Colon (tissue), 2 donors: ENCODE measurements around the gene PIM2.
A peak's percentile ranks its signal among the peaks of the same experiment; 100 is the strongest.
"Not testable (repeated sequence)": the region's sequence is repeated elsewhere in the genome, so short reads cannot be mapped to it uniquely, and the experiment has no call there.

Source experiments
- FAIRE-seq: peaks from 2 replicates; lab custom pipeline; 2012; peaks lifted over from hg19 to GRCh38; lab: Jason Lieb, UNC
- donor health status: control.
- donor health status: control.

PIM2 gene

DNA sequence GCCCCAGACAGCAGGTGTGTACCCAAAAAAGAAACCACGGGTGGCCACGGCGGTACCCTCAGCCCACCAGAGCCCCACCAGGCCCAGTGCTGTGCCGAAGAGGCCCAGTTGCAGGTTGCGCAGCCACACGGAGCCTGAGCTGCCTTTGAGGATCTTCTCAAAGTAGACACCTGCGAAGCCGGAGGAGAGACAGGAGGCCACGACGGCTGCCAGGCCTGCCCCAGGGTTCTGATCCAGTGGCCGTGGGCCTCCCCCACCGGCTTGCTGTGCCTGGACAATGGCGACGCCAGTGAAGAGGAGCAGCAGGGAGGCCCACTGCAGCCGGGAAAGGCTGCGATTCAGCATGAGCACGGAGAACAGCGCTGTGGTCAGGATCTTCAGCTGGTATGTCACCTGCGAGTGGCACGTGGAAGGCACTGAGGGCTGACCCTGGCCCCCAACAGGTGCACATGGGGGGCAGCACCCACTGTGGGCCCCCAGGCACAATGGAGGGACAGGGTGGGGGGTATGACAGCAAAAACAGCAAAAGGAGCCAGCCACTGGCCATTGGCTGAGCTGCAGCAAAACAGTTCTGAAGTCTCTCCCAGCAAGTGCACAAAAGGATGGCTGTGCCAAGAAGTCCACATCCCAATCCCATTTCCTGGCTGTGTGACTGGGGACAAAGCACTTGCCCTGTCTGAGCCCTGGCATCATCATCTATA is 13.6 kb downstream of the PIM2 start:
- no peak for FAIRE-seq

DNA sequence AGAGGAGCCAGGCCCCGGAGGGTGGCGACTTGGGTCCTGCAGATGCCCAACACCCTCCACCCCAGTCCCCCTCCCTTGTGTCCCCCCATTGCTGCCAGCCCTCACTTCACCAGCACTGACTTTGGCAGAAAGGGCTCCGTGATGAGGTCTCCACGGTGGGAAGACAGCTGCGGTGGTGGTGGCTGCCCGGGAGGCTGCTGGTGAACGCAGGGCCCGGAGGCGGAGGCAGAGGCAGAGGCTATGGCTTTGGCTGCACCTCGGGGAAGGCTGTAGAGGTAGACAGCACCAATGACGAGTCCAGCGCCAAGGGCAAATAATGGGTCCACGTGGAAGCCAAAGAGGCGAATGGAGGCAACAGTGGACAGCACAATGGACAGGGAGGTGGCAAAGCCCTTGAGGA is 14.2 kb downstream of the PIM2 start:
- FAIRE-seq = no peak

DNA sequence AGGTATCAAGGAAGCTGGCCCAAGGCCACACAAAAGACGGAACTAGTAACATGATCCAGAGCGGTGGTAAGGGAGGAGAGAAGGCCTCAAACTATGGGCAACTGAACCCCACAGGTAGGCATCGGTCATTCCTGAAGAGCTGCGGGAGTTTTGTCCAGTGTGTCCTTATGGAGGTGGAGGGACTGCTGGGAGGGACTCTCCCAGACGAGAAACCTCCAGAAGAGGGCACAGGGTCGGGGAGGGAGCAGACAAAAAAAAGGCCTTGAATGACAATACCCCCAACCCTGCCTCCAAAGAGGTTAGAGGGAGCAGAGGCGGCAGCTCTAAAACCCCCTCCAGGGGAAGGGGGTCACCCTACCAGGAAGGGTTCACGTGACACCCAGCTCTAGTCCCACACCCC is 14.6 kb downstream of the PIM2 start:
- no peak for FAIRE-seq

DNA sequence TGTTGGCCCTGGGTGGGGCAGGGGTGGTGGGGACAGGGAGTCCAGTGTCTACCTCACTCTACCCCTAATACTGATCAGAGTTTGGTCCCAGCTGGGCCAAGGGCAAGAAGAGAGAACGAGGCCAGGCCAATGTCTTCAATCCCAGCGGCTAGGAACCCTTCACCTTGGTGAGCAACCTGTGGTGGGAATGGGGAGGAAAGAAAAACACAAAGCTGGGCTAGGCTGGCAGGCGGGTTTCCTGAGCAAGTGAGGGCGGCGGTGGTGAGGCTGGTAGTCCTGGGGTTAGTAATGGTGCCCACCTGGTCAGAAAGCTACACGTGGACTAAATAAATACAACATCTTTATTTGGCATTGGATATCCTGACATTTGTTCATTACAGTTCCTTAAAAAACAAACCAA is 15.5 kb downstream of the PIM2 start:
- FAIRE-seq = no peak

DNA sequence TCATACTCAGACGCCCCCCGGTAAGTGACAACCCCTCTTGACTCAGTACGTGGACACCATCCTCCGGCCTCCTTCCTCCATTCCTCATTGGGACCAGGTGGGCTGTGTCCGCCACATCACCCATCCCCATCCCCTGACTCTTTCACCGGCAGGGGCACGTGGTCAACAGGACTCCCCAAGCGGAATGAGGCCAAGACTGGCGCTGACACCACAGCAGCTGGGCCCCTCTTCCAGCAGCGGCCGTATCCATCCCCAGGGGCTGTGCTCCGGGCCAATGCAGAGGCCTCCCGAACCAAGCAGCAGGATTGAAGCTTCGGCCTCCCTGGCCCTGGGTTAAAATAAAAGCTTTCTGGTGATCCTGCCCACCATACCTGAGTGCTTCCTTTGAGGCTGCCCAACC is 16.0 kb downstream of the PIM2 start:
- no peak for FAIRE-seq

DNA sequence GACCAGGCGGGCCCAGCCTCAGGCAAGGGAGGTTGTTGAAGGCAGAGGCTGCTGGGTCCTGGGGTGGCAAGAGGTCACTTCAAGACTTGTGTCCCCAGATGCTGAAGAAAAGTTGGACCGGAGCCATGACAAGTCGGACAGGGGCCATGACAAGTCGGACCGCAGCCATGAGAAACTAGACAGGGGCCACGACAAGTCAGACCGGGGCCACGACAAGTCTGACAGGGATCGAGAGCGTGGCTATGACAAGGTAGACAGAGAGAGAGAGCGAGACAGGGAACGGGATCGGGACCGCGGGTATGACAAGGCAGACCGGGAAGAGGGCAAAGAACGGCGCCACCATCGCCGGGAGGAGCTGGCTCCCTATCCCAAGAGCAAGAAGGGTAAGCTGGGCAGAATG is 16.7 kb downstream of the PIM2 start:
- no peak for FAIRE-seq

DNA sequence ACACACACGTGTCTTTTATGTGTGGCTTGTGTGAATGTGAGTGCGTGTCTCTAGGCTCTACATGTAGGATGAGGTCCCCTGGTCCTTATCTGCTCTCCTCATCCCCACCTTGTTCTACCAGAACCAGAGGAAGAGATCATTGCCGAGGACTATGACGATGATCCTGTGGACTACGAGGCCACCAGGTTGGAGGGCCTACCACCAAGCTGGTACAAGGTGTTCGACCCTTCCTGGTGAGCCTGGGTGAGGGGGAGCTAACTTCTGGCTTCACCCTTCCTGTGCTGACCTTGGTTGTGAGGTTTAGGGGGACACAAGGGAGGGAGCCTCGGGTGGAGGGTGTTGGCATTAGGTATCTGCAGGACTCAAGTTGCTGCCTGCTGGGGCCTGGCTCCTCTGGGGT is 17.8 kb downstream of the PIM2 start:
- no peak for FAIRE-seq

DNA sequence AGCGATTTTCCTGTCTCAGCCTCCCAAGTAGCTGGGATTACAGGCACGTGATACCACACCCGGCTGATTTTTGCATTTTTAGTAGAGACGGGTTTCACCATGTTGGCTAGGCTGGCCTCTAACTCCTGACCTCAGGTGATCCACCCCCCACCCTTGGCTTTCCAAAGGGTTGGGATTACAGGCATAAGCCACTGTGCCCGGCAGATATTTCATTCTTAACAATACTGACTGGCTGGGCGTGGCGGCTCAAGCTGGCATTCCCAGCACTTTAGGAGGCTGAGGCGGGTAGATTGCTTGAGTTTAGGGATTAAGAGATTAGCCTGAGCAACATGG is 19.8 kb downstream of the PIM2 start:
- no peak for FAIRE-seq

DNA sequence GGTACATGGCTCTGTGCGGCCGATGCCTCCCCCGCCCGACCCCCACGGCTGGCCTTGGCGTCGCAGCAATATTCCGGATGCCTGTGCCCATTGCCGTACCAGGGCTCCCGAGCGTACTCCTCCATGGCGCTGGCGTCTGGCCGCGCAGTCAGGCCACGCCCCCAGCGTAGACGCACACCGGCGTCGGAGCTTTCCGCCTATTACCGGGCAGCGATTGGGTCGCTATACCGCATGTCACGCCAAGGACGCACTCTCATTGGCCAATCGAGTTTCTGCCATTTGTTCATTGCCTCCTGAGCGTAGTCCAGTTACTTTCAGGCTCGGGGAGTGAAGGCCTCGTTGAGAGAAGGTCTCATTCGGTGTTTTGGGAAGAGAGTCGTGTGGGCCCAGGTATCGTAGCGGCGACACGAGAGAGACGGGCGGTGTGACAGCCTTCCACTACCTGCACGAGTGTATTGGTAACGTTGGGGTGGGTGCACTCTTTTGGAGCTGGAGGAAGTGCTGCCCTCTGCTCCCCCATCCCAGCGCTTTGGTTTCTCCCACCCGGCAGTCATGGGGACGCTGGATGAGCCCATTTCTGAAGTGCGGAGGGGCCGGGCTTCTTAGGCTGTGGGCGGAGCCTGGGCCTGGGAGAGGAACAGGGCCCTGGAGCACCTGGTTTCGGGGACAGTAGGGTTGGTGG is 21.1 kb downstream of the PIM2 start, which contains the start of the genes PQBP1 and TIMM17B:
TSS of gene PQBP1 (plus strand) at position 306 of the 682 bp plus-strand sequence. CDS start 580 bp downstream, outside the sequence.
TSS of gene TIMM17B (minus strand) at position 144 of the 682 bp plus-strand sequence. CDS start at position 125, 19 bp downstream.
- FAIRE-seq = peak; percentile 88

DNA sequence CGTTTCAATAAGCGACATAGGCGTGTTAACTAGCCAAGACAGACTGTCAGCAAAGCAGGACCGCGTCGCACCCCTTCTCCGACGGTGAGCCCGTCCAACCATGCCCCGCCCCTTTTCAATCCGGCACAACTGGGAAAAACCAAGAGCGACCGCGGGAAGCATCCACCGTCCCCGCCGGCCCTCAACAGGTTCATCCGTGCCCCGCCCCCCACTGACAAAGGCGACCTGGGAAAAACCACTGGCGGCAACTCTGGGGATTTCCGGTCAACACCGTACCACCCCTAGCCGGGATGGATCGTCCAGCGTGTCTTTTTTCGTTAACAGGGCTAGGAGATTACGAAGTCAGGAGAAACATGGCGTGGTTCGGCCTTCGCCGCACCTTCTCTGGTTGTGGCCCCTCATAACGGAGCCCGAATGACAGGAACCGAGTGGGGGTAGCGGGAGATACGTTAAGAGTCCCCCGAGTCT is 21.6 kb downstream of the PIM2 start:
- no peak for FAIRE-seq

DNA sequence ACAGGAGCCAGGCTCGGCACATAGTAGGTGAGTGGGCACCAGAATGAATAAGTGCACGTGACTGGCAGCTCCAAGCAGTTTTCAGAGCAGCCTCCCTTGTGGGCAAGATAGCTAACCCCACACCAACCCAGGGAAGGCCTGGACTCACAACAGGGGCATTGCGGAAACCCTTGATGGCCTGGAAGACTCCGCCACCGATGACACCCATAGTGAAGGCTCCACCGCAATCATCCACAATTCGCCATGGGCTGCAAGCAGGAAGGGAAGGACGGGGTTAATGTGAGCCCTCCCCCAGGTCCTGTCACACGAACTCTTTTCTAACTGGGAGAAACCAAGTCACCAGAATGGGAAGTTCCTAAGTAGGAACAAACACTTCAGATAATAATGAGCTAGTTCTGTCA is 22.2 kb downstream of the PIM2 start:
- FAIRE-seq = no peak

DNA sequence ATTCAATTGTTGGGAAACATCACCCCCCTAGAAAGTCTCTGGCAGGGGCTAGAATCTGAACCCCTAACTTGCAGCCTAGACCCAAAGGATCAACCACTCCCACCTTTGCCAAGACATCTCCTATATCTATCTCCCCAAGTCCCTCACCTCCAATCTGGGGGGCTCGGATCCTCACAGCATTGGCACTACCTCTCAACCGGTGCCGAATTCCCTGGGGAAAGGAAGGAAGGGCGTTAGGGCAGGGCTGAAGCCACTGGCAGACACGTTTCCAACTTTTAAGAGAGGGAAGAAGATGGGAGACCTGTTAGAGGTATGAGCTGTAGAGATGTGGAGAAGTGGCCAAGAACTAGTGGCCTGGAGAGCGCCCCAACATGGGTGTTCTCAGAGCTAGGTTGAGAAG is 23.9 kb downstream of the PIM2 start:
- no peak for FAIRE-seq

DNA sequence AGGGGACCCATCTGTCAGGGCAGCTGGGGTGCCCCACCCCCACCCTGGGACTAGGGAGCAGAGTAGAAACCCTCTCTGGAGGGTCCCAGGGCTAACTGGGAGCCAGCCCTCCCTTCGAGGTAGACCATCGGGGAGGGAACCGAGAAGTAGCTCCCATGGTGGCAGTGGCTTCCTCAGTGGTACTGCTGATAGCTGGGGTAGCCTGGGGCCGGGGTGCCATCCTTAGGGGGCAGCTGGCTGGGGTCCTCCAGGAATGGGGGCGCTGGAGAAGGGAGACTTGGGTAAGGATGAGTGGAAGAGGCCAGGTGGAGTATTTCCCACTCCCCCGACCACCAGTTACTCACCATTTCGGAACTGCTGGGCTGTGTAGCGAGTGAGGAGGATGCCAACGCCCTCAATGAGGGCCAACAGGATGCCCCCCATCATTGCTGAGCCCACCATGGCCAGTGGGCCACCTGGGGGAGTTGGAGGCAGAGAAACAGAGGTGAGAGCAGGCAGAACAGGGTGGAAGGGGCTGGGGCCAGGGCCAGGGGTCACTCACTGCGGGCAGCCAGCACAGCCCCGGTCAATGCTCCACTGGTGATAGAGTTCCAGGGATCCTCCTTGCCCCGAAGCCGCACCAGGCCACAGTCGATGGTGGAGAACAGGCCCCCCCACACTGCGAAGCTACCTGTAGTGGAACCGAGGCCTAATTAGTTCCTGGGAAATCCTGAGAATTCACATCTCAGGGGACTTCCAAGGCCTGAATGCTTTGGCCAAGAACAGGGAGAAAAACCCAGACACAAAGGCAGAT is 25.1 kb downstream of the PIM2 start:
- FAIRE-seq = no peak

DNA sequence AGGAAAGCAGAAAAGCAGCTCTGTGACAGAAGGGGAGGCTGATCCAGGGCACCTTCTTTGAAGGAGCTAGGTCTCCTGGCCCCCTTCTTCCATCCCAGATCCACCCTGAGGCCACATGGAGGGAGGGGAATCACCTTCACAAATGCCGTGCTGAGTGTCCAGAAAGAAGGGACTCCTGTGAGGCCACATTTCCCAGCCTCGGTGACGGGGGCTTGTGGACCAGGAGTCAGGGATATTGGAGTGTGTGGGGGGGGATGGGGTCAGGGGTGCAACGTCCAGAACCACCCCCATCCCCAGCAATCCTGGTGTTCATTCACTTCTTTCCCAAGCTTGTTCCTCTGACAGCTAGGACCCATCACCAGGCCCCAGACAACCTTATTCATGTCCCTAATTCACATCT is 25.9 kb downstream of the PIM2 start:
- no peak for FAIRE-seq

DNA sequence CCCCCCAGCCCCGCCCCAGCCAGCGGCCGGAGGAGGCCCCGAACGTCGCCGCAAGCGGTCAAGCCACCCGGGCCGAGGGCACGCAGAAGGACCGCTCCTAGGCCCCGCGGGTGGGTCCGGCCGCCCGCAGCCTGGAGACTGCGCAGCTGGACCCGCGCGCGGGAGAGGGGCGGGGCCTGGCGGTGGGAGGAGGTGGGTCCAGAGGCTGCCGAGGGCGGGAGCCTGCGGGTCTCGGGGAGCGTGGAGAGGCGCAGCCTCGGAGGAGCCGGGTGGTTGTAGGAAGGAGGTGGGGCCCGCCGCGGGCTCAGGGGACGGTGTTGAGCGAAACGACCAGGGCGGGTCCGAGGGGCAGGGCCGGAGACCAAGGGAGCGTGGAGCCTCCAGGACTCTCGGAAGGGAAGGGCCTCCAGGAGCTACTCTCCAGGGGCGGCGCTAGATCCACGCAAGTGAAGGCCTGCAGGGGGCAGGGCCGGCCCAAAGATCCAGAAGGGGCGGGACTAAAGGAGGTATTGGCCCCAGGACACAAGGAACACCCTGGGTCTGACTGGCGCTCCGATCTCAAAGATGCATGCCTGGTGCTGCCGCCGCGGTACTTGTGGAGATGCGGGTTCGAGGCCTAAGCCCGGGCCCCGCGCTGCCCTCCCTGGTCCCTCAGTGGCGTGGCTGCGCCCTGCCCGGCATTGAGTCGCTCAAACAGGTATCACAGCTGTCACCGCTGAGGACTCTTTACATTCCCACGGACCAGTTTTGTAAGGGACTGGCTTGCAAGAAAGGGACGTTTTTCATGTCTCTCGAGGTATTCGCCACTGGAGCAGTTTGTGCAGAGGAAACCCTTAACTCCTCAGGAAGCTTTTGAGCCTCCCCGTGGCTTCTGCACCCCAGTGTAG is 27.2 kb downstream of the PIM2 start:
- FAIRE-seq = no peak

DNA sequence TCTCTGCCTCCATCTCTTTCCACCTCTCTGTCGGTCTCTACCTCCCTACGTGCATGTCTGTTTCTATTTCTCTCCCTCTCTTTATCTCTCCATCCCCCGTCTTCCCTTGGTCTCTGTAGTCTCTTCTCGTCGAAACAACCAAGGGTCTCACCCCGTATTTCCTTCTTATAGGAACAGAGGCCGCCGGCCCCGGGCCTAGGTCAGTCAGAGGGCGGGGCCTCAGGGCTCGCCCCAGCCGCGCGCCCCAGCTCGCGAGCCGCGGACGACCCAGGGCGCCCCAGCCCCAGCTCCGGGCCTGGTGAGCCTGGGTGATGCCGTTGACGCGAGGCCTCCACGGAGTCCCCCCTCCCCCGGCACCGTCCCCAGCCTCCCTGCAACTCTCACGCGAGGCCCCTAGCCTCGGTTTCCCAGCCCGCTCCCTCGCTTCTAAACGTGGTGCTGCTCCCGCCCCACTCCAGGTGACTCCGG is 27.9 kb downstream of the PIM2 start:
- no peak for FAIRE-seq

DNA sequence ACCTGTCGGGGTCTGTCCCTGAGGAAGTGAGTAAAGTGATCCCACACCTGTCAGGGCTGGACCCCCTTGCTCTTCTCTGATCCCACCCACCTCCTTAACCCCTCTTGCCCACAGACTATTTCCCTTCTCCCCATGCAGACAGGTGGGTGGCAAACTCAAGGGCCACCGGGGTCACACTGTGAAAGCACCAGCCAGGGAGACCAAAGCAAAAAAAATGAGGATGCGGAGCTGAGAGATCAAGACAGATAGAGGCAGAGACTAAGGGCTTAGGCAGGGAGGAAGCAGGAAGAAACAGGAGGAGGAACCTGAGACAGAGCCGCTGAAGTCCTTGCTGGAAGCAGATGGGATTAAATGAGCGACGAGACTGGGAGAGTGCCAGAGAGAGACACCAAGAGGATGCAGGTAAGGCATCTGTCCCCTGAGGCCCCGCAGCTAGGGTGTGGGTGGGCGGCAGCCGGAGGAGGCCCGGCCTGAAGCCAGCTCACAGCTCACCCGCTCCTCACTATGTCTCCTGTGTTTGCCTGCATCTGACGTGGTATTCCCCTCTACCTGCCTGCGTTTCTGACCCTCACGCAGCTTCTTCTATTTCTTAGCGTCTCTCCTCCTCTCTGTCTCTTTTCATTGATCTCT is 28.4 kb downstream of the PIM2 start:
- no peak for FAIRE-seq

DNA sequence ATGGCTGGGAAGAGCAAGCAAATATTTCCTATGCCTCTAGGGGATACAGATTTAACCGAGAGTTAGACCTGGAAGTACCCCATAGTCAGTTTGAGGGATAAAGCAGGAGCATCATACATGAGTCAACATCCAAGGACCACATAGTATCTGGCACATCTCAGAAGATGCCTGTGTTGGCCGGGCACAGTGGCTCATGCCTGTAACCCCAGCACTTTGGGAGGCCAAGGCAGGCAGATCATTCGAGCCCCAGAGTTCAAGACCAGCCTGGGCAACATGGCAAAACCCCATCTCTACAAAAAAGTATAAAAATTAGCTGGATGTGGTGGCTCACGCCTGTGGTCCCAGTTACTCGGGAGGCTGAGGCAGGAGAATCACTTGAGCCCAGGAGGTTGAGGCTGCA is 32.2 kb downstream of the PIM2 start:
- not testable (repeated sequence) for FAIRE-seq

DNA sequence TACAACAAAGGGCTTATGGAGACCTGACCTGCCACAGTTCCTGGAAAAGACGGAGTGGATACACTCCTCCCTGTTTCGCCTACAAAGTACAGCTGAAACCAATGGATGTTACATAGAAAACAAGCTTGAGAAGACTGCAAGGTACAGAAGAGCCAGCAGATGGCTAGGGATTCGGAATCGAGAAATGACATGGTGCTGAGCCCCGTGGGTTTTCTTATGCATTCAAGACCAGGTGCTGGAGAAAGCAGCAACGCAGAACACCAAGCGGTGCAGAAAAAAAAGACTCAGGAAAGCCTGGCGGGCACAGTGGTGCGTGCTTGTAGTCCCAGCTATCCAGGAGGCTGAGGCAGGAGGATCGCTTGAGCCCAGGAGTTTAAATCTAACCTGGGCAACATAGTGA is 35.1 kb downstream of the PIM2 start:
- no peak for FAIRE-seq

DNA sequence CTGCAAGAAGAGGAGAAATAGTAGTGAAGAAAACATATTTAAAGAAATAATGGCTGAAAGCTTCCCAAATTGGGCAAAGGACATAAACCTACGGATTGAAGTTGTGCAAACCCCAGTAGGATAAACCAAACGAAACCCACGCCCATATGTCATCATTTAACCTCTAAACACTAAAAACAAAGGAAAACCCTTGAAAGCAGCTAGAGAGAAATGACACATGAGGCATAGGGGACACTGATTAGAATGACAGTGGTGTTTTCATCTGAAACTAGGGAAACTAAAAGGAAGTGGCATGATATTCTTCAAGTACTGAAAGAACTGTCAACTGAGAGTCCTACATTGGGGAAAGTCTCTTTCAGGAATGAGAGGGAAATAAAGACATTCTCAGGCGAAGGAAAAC is 41.9 kb downstream of the PIM2 start:
- FAIRE-seq = not testable (repeated sequence)

DNA sequence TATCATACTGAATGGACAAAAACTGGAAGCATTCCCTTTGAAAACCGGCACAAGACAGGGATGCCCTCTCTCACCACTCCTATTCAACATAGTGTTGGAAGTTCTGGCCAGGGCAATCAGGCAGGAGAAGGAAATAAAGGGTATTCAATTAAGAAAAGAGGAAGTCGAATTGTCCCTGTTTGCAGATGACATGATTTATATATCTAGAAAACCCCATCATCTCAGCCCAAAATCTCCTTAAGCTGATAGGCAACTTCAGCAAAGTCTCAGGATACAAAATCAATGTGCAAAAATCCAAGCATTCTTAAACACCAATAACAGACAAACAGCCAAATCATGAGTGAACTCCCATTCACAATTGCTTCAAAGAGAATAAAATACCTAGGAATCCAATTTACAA is 46.8 kb downstream of the PIM2 start:
- not testable (repeated sequence) for FAIRE-seq
